NCI-H446 (cell line): Measurements from ENCODE around the gene TESPA1.
"Not testable (repeated sequence)": the region's sequence is repeated elsewhere in the genome, so short reads cannot be mapped to it uniquely, and the experiment has no call there.

ENCODE experiments used
- DNase-seq, 2 experiments: peaks; one replicate each; lab custom pipeline; 2025; lab: John Stamatoyannopoulos, UW

The TESPA1 gene

DNA sequence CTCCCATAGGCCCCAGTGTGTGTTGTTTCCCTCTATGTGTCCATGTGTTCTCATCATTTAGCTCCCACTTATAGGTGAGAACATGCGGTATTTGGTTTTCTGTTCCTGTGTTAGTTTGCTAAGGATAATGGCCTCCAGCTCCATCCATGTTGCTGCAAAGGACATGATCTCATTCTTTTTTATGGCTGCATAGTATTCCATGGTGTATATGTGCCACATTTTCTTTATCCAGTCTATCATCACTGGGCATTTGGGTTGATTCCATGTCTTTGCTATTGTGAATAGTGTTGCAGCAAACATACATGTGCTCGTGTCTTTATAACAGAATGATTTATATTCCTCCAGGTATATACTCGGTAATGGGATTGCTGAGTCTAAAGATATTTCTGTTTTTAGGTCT is 2.2 kb upstream of the TESPA1 start:
- DNase-seq, result not testable (repeated sequence)

- DNase-seq, result no peak
Observed at GRCh38 chr12:54983536-54984101, 943 bp downstream of the TESPA1 start.

DNA sequence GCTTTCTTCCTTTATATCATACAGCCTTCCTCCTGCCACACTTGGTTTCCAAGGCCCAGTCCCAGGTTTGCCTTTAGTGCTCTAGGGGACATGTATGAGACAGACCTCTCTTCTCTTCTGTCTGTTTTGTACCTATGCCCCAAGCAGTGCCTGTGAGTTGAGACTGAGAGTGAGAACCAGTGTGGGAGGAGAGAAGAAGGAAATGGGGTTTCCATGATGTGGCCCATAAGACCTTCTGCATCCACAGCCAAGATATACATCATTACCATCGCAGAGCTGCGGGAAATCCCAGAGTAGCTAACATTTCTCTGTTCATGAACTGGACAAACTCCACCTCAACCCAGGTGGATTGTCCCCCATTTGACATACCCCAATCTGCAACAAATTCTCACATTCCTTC is 2.8 kb downstream of the TESPA1 start:
- no peak for DNase-seq

GRCh38 chr12:54980341-54980740 is 4.2 kb downstream of the TESPA1 start:
- no peak for DNase-seq

DNA sequence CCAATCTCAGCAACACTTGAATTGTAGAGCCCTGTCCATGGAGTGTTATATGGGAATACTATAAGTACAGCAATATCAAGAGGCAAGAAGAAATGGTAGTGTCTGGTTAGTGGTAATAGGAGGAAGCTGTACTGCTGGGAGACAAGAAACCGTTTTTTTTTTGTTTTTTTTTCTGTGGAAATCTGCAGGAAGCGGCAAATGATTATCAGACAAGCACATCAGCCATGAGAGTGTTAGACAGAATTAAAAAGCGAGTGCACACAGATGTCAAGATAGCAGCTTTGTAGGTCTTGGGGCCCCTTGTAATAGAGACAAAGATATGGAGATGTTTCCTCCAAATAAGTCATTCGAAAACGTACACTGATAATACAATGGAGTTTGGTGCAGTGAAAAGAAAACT is 6.7 kb downstream of the TESPA1 start:
- no peak for DNase-seq

DNA sequence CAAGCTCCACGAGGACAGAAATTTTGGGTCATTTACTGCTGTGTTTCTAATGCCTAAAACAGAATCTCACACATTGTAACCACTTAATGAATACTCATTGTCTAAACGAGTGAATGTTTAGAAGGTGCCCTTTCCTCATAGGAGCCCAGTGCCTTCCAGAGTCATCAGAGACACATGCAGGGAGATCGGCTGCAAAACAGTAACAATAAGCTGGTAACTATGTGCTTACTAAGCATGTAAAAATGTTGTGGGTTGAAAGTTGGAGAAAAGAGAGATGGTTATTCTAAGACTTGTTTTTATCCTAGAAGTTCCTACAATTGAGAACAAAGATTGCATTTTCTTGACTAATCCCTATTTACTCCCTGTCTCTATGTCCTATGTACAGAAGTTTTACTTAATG is 7.4 kb downstream of the TESPA1 start:
- DNase-seq, result no peak

GRCh38 chr12:54975875-54976274 is 8.7 kb downstream of the TESPA1 start:
- no peak for DNase-seq

DNA sequence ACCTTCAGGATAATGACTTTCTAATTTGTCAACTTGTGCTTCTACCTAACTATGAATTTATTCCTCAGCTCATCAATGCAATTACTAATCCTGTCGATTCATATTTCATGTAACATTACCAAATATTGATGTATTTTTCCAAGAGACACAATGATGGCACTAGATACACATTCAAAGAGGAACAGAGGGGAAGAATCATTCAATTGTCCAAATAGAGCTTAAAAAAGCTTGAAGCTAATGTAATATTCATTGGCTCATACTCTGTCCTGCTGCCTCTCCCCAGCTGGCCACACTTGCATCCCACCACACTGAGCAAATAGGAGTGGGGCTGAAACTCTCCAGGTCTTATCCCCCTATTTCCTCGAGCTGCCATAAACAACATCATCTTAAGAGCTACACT is 9.3 kb downstream of the TESPA1 start:
- no peak for DNase-seq

DNA sequence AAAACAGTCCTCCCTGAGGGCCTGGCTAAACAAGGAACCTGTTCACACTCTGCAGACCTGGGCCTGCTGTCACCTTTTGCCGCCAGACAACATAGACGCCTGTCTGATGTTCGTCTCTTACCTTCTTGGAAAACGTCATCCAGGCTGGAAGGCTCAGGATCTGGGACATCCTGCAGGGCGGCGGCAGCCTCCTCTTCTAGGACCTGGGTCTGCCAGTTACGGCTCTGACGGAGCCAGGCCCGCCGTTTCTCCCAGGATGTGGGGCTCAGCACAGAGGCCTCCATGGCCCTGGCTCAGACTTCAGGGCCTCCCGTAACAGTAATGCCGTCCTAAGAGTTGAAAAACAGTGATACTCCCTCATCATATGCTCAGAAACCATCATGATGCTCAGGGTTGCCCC is 10.3 kb downstream of the TESPA1 start:
- DNase-seq, result no peak

- no peak for DNase-seq
Observed at GRCh38 chr12:54973556-54973955, 11.0 kb downstream of the TESPA1 start.

- DNase-seq, result no peak
Observed at GRCh38 chr12:54970741-54971140, 13.8 kb downstream of the TESPA1 start.

DNA sequence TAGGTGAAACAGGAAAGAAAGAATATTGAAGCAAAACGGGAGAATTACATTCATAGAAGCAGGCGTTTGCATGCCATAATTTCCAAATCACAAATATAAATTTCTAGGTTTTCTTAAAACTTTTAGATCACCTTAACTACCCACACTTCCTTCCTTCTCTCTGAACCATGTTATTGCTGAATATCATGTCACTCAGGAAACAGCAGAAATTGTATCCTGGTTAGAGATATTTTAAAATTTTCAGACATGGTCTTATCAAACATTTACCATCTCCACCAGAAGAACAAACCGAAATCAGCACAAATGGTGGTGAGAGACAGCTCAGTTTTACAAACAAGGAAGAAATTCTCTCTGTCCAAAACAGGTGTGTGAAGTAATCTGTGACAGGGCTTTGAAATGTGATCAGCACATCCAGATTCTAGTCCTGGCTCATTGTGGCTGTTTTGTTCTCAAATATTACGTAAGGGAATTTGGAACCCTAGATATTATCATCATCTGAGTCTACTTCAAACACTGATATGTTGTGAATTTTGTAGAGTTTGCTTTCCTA is 16.3 kb downstream of the TESPA1 start:
- DNase-seq, result no peak

- DNase-seq, result no peak
Observed at GRCh38 chr12:54967461-54967860, 17.1 kb downstream of the TESPA1 start.

DNA sequence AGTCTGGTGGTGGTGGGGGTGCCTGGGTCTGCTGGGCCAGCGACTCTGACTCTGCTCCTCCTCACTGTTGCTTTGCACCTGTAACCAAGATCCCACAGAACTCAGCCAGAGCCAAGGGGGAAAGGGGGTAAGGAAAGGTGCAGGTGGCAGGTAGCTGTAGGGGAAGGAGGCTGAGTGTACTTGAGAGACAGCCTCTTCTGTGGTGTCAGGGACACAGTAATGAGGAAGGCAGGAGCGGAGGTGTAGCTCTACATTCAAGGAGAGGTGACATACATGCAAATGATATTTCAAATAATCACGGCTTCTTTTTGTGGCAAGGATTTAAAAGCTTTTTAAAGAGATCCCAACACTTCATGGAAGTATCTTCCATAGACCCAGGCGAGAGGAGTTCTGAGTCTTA is 23.4 kb downstream of the TESPA1 start:
- DNase-seq, result no peak

DNA sequence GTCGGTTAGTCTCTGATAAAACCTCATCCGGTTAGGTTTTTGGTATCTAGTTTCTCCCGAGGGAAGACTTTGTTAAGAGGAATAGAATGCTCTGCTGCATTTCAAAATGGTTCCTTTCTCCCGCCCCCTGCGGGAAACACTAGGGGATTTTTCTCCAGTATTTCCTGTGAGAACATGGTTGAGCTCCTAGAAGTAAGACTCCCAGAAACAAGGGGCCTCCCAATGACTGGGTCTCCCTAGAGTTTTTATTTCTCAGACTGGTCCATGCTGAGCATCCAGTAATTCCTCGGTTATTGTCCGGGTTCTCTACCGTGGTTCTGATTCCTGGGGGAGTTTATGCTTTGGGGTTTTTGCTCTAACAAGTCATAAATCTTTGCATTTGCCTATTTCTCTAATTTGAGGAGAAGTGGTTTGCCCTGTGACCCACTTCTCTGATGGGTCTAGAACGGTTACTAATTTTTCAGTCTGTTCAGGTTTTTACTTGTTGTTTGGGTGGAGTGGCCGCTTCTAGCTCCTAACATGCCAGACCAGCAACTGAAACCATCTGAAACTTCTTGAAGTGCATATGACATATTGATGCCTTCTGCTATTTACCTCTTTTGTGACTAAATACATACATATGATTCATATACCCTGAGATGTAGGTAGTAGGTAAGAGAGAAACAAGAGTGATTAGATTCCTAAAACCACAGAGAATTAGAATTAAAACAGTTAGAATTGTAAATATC is 25.1 kb downstream of the TESPA1 start:
- no peak for DNase-seq

DNA sequence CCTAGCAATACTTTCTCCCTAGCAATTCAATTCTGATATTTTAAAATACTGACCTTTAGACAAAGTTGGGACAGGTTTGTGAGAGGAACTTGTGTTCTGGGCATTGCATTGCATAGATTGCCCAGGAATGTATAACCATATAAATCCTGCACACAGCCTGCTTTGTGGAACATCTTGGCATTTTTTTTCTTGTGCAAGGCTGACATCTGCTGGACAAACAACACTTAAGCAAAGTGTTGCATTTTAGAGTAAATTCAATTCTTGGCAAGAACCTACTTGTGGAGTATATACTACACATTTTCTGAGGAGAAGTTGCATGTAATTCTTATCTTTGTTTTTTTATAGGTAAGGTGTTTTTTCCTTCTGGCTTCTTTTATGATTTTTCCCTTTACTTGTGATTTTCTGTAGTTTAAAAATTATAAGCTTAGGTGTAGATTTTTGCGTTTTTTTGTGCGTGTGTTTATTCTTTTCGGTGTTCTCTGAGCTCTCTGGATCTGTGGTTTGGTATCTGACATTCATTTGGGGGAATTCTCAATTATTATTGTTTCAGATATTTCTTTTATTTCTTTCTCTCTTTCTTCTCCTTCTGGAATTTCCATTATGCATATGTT is 26.4 kb downstream of the TESPA1 start:
- peak; percentile 34 to 72 for DNase-seq

DNA sequence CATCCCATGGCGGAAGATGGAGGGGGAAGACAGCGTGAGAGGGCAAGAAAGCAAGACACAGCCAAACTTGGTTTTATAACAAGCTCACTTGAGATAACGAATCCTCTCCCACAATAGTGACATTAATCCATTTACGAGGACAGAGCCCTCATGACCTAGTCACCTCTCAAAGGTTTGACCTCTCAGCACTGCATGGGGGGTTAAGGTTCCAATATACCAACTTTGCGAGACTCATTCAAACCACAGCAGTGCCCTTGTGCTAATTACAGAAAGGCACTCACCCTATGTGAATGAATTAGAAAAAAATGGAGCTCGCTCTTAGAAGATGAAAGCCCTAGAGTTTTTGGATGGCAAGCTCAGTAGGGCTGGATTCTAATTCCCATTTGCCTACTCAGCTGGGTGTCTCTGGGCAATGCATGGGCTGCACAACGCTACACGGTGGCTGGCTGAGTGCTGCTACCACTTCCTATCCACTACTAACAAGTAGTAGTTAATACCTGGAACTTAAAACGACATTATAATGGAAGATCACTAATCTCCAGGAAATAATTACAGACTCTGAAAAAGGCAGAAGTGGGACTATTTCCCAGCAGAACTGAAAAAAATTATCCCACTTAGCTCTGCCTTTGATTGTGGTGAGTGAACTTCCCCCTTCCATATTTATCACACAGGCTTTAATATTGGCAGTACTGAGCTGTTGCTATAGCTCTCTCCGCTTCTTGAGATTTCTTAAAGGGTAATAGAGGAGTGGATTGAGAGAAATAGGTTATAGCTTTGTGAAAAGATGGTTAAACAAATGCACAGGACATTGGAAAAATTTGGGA is 27.5 kb downstream of the TESPA1 start:
- DNase-seq, result no peak

GRCh38 chr12:54956322-54956721 is 28.2 kb downstream of the TESPA1 start:
- no peak for DNase-seq

DNA sequence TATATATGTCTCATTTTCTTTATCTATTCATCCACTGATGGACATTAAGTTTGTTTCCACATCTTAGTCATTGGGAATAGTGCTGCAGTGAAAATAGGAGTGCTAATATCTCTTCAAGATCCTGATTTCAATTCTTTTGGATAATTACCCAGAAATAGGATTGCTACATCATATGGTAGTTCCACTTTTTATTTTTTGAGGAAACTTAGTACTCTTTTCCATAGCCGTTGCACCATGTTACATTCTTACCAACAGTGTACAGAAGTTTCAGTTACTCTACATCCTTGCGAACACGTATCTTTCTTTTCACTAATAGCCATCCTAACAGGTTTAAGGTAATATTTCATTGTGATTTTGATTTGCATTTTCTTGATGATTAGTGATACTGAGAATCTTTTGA is 29.8 kb downstream of the TESPA1 start:
- no peak for DNase-seq

- no peak for DNase-seq
Observed at GRCh38 chr12:54954228-54954627, 30.3 kb downstream of the TESPA1 start.

GRCh38 chr12:54950071-54950727 is 34.4 kb downstream of the TESPA1 start:
- no peak for DNase-seq
